GM21360 (cell line): ENCODE measurements around the gene STK4.
A peak's percentile ranks its signal among the peaks of the same experiment; 100 is the strongest.

Source experiments
- ATAC-seq: cut with Tn5 transposase; IDR thresholded peaks from one replicate; pipeline ENCODE4 v1.9.1; 2021; ENCODE audit warnings: mild to moderate bottlenecking, moderate library complexity; ENCODE audit not compliant: unreplicated experiment

Gene STK4

DNA sequence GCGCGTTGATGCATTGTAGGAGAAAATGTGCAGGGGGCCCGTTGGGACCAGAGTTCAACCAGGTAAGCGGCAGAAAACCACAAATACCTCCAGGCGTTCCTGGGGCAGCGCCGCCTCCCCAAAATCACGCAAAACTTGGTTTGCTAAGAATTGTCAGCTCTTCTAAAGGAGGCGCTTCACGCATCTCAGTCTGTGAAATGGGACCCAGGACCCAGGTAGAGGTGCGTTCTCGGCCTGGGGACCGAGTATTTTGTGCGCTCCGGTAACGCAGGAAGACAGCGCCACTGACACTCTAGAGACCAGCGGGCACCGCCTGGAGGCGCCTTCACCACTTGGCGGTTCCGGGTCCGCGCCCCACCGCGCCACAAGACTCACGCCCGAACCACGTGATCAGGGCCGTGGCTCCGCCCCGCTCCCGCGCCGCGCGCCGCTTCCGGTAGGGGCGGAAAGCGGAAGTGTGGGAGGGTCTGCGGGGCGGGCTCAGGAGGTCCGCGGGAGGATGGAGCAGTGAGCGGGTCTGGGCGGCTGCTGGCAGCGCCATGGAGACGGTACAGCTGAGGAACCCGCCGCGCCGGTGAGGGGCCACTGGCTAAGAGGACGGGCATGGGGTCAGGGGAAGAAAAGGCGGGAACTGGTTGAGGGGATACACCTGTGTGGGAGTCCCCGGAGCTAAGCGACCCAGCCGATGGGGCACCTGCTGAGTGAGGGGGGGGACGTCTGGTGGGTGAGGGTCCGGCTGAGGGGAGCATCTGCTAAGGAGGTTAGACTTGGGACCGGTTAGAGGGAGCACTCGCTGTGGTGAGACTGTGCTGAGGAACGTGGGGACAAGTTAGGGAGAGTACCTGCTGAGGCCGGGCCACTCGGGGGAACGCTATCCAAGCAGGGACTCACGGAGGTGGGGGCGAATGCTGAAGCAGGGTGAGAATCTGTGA, at the start of gene STK4:
TSS of gene STK4 (plus strand) at position 483 of the 932 bp plus-strand sequence. CDS start at position 540, 57 bp downstream.
- peak; percentile 63 for ATAC-seq

DNA sequence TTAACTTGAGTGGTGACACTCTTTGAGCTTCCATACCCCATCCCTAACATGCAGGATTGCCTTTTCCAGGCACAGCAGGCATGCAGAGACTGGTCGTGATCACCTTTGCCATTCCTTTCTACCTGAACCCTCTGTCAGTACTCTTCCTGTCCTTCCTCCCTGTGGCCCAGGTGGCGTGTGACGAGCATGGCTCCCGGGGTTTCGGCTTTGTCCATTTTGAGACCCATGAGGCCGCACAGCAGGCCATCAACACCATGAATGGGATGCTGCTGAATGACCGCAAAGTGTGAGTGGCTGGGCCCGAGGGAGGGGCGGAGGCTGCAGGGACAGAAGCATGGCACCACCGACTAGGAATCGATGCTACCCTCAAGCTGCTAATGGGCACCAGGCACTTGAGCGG, 49.7 kb upstream of the STK4 start:
- ATAC-seq: no peak

DNA sequence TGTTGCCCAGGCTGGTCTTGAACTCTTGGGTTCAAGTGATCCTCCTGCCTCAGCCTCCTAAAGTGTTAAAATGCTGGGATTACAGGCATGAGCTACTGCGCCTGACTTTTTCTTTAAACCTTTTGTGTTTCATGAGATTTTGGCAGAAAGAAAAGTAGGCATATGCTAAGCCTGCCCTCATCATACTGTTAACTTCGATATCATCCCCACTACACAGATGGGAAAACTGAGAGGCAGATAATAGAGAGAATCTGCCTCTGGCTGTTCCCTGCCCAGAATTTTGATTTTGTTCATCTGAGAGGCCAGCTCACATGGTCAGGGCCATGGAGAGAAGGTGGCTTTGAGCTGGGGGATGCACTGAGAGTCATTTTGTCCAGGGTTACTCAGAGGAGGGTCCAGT, 48.9 kb upstream of the STK4 start:
- no peak for ATAC-seq

DNA sequence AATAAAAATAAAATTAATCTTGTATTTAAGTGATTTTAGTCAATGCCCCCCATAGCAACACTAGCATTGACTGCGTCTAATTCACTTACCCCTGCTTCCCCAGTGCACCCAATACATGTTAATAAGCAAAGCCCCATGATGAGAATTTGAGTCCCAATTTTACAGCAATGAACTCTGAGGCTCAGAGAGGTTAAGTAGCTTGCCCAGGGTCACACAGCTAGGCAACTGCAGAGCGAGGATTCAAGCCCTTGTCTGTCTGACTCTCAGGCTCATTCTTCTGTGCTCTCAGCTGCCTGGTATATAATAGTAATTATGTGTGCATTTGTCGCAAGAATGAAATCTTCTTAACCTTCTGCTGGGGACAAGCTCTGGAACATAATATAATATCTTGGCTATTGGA, 48.0 kb upstream of the STK4 start:
- no peak for ATAC-seq

DNA sequence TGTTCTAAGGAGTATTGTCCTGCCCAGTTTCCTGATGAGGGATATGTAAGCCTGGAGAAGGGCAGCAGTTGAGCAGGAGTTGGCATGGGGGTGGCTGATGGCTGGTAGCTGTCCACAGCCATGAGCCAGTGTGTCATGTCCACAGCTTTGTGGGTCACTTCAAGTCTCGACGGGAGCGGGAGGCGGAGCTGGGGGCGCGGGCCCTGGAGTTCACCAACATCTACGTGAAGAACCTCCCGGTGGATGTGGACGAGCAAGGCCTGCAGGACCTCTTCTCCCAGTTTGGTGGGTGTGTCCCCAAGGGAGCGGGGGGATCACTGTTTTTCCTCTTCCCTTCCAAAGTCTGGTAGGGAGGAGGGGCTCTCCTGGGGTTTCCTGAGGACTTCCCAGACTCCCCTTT, 47.6 kb upstream of the STK4 start:
- no peak for ATAC-seq

DNA sequence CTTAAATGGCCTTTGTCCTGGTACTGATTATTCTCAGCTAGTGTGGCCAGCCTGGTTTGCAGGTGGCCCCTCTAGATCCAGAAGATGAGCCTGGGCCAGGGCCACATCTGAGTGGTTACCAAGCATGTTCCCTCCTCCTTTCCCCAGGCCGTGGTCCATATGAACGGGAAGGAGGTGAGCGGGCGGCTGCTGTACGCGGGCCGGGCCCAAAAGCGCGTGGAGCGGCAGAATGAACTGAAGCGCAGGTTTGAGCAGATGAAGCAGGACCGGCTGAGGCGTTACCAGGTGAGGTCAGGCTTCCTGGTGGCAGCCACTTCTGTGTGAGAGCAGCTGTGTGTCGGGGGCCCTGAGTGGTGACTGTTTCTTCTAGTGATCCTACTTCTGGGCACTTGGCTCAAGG, 44.9 kb upstream of the STK4 start:
- no peak for ATAC-seq

DNA sequence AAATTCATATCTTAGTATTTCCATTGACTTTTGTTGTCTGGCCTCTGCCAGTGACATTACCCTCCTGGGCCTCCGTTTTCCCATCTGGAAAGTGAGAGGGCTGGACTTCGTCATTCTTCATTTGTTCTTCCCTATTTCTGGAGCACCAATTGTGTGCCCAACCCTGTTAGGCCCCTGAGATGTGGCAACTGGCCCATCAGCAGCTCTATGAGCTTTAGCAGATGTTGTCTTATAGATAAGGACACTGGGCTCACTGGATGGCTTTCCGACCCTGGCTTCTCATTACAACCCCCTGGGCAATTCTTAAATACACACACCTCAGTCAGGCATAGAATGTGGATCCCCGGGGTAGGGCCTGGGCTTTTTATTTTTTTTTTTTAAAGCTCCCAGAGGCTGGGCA, 41.8 kb upstream of the STK4 start:
- no peak for ATAC-seq

DNA sequence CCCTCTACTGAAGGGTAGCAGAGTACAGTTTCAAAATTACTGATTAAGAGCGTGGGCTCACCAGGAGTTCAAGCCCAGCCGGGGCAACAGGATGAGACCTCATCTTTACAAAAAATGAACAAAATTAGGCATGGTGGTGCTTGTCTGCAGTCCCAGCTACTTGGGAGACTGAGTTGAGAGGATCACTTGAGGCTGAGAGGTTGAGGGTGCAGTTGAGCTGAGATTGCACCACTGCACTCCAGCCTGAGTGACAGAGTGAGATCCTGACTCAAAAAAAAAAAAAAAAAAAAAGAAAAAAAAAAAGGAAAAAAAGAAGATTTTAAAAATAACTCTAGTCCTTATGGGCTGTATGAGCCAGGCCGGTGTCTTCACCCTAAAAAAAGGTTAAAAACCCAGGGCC, 37.7 kb upstream of the STK4 start:
- no peak for ATAC-seq

DNA sequence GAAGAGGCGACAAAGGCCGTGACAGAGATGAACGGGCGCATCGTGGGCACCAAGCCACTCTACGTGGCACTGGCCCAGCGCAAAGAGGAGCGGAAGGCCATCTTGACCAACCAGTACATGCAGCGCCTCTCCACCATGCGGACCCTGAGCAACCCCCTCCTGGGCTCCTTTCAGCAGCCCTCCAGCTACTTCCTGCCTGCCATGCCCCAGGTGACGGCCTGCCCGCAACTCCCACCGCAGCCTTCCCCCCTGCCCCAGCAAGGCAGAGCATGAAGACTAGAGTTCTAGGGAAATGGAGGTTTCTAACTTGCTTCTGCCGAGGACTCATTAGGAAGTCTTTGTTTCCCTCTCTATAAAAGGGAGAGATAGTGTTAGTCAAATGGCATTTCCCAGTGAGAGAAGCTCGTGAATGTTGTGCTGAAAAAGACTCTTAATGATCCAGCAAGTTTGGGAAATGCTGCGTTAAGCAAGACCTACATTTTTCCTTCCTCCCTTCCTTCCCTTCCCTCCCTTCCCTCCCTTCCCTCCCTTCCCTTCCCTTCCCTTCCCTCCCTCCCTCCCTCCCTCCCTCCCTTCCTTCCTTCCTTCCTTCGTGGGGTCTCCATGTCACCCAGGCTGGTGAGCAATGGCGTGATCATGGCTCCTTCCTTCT, 35.7 kb upstream of the STK4 start:
- ATAC-seq: no peak

DNA sequence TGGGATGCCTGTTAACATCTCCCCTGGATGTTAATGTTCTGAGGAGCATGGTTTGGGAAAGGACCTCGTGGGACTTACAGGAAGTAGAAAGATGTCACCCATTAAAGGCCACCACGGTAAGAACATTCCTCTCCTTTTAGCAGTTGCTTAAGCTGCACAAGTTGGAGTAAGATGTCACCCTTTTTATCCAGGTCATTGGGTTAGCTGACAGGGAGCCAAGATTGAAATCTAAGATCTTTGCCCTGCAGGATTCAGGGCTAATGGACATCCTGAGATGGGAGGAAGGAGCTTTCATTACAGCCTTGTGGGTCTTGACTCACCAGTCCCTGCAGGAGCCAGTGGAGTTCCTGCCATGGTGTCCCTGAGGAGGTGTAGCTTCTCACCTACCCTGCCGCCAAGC, 34.4 kb upstream of the STK4 start:
- ATAC-seq: no peak

DNA sequence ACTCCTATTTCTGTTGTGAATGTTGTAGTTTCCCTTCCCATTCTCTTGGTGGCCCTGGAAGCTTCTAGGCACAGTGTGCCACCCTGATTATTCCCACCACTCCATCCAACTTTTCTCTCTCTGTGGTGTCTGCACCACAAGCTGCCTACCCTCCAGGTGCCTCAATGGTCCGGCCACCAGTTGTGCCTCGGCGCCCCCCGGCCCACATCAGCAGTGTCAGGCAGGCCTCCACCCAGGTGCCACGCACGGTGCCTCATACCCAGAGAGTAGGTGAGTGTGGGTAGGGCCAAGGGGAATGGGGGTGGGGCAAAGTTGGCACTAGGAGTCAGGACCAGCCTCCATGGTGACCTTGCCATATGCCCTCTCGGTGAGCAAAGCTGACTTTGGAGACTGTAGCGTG, 33.4 kb upstream of the STK4 start:
- ATAC-seq: no peak

DNA sequence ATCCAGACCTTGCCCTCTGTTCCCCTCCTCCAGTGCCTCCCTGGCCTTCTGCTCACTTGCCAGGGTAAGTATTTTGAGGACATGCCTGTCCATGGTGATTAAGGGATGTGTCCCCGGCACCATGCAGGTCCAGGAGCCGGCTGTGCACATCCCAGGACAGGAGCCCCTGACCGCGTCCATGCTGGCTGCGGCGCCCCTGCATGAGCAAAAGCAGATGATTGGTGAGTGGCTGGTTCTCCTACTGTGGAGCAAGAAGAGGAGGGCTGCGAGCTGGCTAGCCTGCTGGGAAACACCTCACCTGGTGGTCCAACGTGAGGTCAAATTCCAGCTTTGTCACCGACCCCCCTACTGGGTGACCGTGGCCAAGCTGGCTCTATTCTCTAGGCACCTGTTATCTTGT, 29.8 kb upstream of the STK4 start:
- no peak for ATAC-seq

DNA sequence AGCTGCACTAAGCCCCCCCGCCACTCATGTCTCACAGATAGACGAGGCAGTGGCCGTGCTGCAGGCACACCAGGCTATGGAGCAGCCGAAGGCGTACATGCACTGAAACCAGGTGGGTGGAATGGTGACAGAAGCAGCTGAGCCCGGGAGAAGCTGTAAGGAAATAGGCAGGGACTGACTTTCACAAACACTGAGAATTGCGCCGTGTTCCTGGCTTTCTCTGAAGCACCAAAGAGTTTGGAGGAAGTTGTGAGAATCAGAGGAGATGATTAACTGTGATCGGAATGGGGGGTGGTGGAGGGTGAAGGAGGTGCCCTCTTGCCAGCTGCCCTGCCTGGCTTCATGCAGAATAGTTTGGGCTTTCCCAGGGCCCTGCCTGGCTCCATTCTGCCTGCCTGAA, 27.7 kb upstream of the STK4 start:
- ATAC-seq: no peak

DNA sequence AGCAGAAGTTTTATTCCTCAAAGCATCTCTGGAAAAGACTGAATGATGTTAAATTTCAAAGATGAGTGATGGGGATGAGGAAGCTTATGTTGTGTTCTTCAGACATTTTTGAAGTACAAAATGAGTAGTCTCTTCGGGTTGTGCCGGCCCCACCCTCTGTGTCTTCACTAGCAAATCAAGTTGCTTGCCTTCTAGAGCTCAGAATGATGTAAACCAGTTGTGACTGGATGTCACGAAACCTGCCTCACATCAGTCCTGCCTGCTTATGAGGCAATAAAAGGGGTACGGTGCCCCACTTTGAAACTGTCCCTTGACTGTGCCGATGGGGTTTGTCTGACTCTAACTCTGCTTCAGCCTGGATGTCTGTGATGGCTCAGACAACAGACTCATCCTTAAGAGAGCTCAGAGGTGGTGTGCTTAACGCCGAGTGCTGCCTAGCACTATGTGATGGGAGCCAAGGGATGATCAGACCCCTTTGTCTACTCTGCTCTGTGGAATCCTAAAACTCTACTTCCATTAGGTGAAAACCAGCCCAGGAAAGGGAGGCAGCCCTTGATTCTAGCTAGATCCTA, 25.1 kb upstream of the STK4 start:
- ATAC-seq: no peak

DNA sequence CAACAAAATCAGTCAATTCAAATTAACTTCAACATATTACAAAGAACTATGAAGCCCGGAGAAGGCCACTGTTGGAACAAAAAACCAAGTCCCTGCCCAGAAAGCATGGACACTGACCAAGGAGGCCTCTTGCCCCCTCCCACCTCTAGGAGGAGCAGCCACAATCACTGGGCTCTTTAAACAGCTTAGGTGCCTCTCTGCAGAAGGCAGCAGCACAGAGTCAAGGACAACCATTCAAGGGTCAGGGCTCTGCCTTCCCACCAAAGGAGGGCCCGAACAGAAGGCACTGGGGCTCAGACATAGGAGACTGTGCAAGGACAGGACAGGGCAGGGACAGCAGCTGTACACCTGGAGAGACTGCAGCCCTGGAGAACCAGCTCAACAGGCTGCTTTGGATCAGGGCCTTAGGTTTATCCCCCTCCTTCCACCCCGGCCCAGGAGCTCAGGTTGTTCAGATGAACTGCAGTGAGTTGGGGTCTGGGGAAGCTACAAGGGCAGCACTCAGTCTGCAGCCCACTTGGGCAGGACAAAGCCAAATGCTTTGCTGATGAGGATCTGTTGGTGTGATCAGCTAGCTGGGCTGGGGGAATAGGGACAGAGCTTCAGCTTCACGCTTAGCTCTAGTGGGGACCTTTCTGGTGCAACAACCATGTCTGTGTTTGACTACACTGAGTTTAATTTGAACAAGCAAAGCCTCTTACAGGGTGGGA, 23.9 kb upstream of the STK4 start:
- ATAC-seq: no peak

DNA sequence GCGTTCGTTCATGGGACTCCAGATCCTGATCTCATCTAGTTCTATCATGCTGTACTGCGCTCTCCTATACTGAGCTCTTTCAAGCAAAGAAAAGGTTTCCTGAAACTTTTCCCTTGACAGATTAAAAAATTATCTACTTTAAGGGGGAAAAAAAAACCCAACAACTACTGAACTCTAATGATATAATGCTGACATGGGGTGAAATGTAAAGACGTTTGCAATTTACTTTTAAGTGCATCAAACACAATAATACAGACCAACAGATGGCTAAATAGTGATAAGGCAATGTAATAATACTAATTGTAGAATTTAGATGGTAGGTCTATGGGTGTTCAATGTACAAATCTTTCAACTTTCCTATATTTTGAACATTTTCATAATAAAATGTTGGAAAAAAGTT, 22.5 kb upstream of the STK4 start:
- ATAC-seq: no peak

DNA sequence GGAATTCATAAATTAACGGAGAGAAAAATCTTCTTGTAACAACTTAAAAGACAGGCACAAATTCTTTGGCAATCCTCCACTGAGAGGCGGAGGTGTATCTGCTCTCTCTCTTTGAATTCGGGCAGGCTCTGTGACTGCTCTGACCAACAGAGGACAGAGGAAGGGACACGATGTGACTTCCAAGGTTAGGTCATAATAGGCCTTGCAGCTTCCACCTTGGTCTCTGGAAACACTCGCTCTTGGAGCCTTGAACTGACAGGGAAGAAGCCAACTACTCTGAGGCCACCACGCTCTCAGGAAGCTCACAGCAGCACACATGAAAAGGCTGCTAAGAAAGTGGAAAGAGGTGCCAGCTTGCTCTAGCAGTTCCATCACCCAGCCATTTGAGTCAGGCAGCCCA, 21.1 kb upstream of the STK4 start:
- no peak for ATAC-seq

DNA sequence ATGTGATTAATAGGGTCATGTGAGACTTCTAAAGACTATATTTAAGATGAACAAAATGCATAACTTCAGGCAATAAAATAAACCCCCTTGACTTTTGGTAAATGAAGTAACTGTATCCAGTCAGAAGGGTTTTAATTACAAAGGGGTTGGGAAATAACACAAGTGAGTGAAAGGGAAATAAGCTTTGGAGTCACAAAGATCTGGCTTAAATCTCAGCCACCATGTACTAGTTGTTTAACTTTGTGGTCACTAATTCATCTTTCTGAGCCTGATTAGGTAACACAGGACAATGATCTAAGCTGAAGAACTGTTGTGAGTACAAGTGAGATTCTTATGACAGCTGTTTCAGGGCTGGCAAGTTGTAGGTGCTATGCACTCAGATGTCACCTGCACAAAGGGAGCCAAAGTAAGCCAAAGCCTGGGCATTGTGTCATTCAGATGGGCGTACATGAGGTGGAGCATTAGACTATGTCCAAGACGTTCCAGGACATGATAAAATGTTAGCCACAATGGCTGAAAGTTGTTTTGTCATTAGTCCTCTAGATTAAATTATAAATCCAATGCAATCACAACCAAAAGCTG, 19.9 kb upstream of the STK4 start:
- ATAC-seq: no peak

DNA sequence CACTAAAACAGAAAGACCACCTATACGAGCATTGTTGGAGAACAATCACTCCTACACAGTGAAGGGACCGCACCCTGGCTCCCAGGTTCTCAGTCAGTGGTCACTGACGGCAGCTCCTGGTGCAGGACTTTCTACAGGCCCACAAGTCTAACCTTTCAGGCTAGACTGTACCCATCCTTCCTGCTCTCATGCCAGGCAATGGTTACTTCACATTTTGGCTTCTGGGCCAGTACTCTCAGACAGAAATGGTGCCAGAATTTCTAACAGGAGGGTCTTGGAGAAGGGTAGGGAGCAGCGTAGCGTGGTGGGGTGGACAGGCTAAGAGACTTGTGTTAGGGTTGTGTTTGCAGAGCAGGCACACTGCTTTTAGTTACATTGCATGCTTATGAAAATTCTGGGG, 18.2 kb upstream of the STK4 start:
- ATAC-seq: no peak

DNA sequence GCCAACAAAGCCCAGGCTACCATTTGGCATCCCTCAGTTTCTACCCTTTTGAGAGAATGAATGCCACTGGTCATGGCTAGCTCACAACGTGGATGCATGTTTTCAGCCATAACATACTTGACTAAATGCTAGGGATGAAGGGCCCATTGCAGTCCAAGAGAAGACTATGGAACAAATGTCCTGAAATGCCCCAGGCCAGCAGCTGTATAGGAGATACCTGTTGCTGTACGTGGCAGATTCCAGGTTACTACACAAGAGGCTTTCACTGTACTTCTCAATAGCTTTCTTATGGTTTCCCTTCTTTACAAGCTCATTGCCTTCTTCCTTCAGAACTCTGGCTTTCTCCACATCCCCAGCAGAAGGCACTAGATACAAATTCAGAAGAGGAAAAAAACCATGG, 17.8 kb upstream of the STK4 start:
- no peak for ATAC-seq

DNA sequence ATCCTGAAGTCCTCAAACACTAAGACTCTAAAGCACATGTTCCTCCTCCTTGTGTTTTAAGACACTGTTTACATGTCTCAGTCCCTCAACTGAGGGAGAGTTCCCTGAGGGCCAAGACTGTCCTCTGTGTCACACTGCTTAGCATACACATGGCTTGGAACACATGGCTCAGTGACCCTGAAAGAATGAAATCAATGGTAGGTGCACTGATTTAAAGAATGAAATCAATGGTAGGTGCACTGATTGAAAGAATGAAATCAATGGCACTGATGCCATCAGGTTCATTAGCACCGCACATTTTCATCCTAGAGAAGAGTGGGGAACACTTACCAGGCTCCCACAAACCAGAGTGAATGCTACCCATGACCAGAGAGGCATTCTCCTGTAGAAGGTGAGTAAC, 15.9 kb upstream of the STK4 start:
- no peak for ATAC-seq
